Adrenal gland (tissue), 5 donors: ENCODE results near the gene GPR176.

ENCODE experiments used
- POLR2A ChIP-seq, 2 donors: fragments of 450-650 bp; IDR thresholded peaks; one replicate each; pipeline ENCODE4 v1.6.1; 2017; ENCODE audit warnings: antibody characterized with exemption in 2 of 2, mild to moderate bottlenecking in 2 of 2, moderate library complexity in 1 of 2
- TF ChIP-seq, protein P1 (sequence below), 6 experiments: fragments of 450-650 bp in 4 of 6; fragments of 200-600 bp in 2 of 6; sonication (generic) in 1 of 6; IDR thresholded peaks; 1 replicate in 5 of 6; 2 replicates in 1 of 6; pipeline versions ENCODE4 v1.5.1 to v1.8.0; 2016 to 2021; ENCODE audit warnings: antibody characterized with exemption in 6 of 6, mild to moderate bottlenecking in 2 of 6, moderate library complexity in 1 of 6
- donor health status: DM: no; HTN: no; CAD: no.

DNA sequence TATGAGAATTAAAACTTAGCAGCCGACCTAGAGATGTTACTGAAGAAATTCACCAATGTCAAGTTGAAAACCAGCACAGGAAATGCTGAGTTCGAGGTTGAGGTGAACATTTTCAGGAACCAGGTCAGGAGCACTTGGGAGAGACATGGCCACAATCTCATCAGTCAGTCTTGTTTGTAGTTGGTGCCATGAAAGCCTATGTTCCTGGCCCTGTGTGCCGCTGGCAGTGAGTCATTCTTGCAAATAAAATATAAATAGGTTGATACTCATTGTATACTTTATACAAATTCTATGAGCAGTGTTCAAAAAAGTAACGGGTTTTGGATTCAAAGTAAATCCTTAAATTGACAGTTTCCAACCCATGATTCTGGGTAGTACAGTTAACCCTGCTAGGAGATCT lies 135.9 kb downstream of the GPR176 start:
- TF ChIP-seq, protein P1, sequence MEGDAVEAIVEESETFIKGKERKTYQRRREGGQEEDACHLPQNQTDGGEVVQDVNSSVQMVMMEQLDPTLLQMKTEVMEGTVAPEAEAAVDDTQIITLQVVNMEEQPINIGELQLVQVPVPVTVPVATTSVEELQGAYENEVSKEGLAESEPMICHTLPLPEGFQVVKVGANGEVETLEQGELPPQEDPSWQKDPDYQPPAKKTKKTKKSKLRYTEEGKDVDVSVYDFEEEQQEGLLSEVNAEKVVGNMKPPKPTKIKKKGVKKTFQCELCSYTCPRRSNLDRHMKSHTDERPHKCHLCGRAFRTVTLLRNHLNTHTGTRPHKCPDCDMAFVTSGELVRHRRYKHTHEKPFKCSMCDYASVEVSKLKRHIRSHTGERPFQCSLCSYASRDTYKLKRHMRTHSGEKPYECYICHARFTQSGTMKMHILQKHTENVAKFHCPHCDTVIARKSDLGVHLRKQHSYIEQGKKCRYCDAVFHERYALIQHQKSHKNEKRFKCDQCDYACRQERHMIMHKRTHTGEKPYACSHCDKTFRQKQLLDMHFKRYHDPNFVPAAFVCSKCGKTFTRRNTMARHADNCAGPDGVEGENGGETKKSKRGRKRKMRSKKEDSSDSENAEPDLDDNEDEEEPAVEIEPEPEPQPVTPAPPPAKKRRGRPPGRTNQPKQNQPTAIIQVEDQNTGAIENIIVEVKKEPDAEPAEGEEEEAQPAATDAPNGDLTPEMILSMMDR (IDR thresholded peaks at IDR 0.05) = no peak
- no peak for TF ChIP-seq POLR2A (IDR thresholded peaks at IDR 0.05)
